NB4 (cell line): Measurements from ENCODE around the gene CTDSPL.

Source experiments
- MAX ChIP-seq: IDR thresholded peaks from 2 replicates; pipeline ENCODE4 v1.6.1; 2011; ENCODE audit warnings: low read depth, low read length
- MYC ChIP-seq: IDR thresholded peaks from 2 replicates; pipeline ENCODE4 v1.6.1; 2011; ENCODE audit warnings: low read depth, low read length
- POLR2A ChIP-seq: IDR thresholded peaks from 2 replicates; pipeline ENCODE4 v1.6.1; 2011; ENCODE audit warnings: mild to moderate bottlenecking; ENCODE audit not compliant: insufficient read length; ENCODE audit errors: extremely low read depth
- TF ChIP-seq, protein P1 (sequence below): IDR thresholded peaks from one replicate; pipeline ENCODE4 v1.5.1; 2012; ENCODE audit warnings: low read depth, low read length

DNA sequence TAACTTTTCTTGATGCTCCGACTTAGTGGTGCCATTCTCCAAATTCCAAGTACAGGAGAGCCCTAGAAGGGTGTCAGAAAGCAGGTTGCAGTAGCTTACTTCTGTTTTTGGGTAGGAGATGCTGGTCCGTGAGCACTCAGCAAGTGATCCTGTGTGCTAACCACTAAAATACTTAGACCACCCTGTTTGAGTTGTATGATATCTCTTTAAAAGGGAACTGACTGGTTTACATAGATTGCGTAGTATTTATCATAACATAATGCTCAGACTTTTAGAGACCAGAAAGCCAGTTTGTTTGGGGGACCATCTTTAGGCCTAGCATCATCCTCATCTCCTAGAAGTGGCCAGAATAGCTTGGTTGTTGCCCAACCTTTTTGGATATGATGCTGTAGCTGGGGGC, 26.7 kb downstream of the CTDSPL start:
- TF ChIP-seq, protein P1, sequence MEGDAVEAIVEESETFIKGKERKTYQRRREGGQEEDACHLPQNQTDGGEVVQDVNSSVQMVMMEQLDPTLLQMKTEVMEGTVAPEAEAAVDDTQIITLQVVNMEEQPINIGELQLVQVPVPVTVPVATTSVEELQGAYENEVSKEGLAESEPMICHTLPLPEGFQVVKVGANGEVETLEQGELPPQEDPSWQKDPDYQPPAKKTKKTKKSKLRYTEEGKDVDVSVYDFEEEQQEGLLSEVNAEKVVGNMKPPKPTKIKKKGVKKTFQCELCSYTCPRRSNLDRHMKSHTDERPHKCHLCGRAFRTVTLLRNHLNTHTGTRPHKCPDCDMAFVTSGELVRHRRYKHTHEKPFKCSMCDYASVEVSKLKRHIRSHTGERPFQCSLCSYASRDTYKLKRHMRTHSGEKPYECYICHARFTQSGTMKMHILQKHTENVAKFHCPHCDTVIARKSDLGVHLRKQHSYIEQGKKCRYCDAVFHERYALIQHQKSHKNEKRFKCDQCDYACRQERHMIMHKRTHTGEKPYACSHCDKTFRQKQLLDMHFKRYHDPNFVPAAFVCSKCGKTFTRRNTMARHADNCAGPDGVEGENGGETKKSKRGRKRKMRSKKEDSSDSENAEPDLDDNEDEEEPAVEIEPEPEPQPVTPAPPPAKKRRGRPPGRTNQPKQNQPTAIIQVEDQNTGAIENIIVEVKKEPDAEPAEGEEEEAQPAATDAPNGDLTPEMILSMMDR: no peak
- no peak for TF ChIP-seq MAX
- TF ChIP-seq MYC: no peak
- no peak for TF ChIP-seq POLR2A
